Chondrocyte (in vitro differentiated cells): ENCODE results near the gene IL21R. TPM values are rescaled to one million over a fixed set of nuclear protein-coding genes. Genes with fewer than 3 reads are reported as not detected.

Source experiments
- DNase-seq: peaks from one replicate; pipeline ENCODE4 v3.0.0; 2021; ENCODE audit warnings: mixed read lengths, low spot score
- H3K27ac Mint-ChIP-seq: one replicate; pipeline ENCODE4 v1.8.0; 2021; ENCODE audit warnings: mild to moderate bottlenecking, moderate library complexity, mixed read lengths; ENCODE audit not compliant: unreplicated experiment
- H3K27me3 Mint-ChIP-seq: 2 replicates; pipeline ENCODE4 v1.8.0; 2021; ENCODE audit warnings: low read depth, mixed read lengths
- H3K36me3 Mint-ChIP-seq: 2 replicates; pipeline ENCODE4 v1.8.0; 2021; ENCODE audit warnings: low read depth, mixed read lengths
- H3K4me1 Mint-ChIP-seq: 2 replicates; pipeline ENCODE4 v1.8.0; 2021; ENCODE audit warnings: low read depth, mild to moderate bottlenecking, mixed read lengths
- H3K4me3 Mint-ChIP-seq: one replicate; pipeline ENCODE4 v1.8.0; 2021; ENCODE audit warnings: mild to moderate bottlenecking, moderate library complexity, mixed read lengths; ENCODE audit not compliant: unreplicated experiment
- H3K9me3 Mint-ChIP-seq: 2 replicates; pipeline ENCODE4 v1.8.0; 2021; ENCODE audit warnings: low read depth, mixed read lengths
- total RNA-seq: library from RNA; stranded (reverse); gene quantifications from 3 replicates; pipeline ENCODE4 v1.2.1, GENCODE V29; 2021
- TF ChIP-seq, protein P1 (sequence below): fragments of 200-600 bp; sonication (generic); IDR thresholded peaks from 2 replicates; pipeline ENCODE4 v1.5.0; 2021; ENCODE audit warnings: antibody characterized with exemption, mild to moderate bottlenecking, moderate library complexity

IL21R gene
- total RNA-seq, 1 donor from 2014 or later, result 2.2 TPM

DNA sequence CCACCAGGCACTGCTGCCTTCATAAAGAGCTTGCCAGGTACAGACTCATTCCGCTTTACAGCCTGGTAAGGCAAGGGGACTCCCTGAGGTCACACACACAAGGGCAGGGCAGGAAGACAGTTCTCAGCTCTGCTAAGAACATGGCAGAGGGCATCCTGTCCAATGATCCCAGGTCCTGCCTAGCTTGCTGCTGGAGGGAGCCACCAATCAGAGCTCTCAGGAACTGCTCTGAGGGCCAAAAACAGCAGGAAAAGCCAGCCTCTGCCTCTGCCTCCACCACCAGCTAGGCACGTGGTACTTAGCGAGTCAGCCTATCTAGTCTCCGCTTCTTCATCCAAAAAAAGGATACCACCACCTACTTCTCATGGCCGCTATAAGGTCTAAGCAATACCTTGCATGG, 81.7 kb downstream of the IL21R start:
- Mint-ChIP-seq H3K27ac (no peak overlapping the region), H3K27me3 (no peaks in the 10 kb centered on the region), H3K4me1 (no peaks in the 10 kb centered on the region), H3K9me3 (no peaks in the 10 kb centered on the region), H3K4me3 (no peak overlapping the region), H3K36me3 (peaks cover 55% of the 10 kb centered on the region)
- peak; percentile 20 for DNase-seq
- TF ChIP-seq, protein P1, sequence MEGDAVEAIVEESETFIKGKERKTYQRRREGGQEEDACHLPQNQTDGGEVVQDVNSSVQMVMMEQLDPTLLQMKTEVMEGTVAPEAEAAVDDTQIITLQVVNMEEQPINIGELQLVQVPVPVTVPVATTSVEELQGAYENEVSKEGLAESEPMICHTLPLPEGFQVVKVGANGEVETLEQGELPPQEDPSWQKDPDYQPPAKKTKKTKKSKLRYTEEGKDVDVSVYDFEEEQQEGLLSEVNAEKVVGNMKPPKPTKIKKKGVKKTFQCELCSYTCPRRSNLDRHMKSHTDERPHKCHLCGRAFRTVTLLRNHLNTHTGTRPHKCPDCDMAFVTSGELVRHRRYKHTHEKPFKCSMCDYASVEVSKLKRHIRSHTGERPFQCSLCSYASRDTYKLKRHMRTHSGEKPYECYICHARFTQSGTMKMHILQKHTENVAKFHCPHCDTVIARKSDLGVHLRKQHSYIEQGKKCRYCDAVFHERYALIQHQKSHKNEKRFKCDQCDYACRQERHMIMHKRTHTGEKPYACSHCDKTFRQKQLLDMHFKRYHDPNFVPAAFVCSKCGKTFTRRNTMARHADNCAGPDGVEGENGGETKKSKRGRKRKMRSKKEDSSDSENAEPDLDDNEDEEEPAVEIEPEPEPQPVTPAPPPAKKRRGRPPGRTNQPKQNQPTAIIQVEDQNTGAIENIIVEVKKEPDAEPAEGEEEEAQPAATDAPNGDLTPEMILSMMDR, result no peak

DNA sequence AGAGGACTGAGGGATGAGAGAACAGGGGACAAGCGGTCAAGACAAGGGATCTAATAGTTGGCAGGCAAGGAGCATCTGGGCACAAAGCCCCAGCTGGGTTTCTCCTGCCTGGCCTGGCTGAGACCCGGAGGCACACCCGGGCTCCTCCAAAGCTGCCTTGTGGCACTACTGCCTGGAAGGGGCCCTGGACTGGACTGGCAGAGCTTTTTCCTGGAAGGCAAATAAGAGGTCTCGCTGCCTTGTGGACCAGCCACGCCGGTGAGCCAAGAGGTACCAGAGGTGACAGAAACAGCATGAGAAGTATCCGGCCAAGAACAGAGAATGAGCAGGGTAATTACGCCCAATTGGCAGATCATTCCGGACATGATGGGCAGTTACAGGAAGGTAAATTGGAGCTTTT, 83.2 kb downstream of the IL21R start:
- Mint-ChIP-seq H3K4me3 (no peak overlapping the region), H3K36me3 (peaks cover 60% of the 10 kb centered on the region), H3K4me1 (no peaks in the 10 kb centered on the region), H3K27ac (no peak overlapping the region), H3K27me3 (no peaks in the 10 kb centered on the region), H3K9me3 (no peaks in the 10 kb centered on the region)
- TF ChIP-seq, protein P1, result no peak
- DNase-seq, result peak; percentile 75

DNA sequence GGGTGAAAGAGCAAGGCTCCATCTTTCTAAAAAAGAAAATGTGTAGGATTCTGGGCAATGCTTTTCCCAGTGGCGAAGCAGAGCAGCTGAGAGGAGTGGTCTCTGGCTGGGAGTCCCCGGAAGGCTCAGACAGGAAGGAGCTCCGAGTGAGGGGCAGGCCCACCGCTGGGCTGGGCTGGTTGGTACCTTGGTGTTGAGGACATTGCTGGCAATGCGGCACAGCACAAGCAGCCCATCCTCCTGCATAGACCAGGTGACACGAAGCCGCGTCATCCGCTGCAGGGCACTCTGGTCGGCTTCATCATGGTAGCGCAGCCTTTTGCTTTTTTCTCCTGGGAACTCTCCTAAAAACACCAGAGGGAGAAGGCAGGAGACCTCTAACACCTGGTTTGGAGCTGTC, 83.8 kb downstream of the IL21R start:
- Mint-ChIP-seq H3K36me3 (peaks cover 55% of the 10 kb centered on the region), H3K27me3 (no peaks in the 10 kb centered on the region), H3K4me3 (no peak overlapping the region), H3K9me3 (no peaks in the 10 kb centered on the region), H3K27ac (no peak overlapping the region), H3K4me1 (no peaks in the 10 kb centered on the region)
- TF ChIP-seq, protein P1, result no peak
- DNase-seq, result peak; percentile 82

DNA sequence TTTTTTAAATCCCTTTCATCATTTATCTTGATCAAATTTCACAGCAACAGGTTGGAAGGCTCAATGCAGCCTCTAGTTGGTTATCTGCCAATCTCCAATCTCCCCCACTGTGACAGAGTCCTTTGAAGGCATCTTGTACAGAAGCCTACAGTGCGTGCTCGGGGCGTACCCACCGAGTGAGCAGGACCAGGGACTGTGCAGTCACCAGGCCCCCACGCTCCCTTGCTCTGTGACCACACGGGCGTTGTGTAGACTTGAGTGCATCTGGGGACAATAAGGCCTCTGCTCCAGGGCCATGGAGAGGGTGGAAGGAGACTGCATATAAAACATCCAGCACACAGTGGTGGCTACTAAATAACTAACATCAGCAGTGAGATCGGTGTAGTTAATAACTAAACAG, 84.4 kb downstream of the IL21R start:
- no peaks in the 10 kb centered on the region for H3K9me3 Mint-ChIP-seq
- H3K27me3 Mint-ChIP-seq, result no peaks in the 10 kb centered on the region
- peaks cover 55% of the 10 kb centered on the region for H3K36me3 Mint-ChIP-seq
- H3K4me3 Mint-ChIP-seq, result no peak overlapping the region
- peak; percentile 62 for DNase-seq
- TF ChIP-seq, protein P1, result no peak
- no peaks in the 10 kb centered on the region for H3K4me1 Mint-ChIP-seq
- no peak overlapping the region for H3K27ac Mint-ChIP-seq

DNA sequence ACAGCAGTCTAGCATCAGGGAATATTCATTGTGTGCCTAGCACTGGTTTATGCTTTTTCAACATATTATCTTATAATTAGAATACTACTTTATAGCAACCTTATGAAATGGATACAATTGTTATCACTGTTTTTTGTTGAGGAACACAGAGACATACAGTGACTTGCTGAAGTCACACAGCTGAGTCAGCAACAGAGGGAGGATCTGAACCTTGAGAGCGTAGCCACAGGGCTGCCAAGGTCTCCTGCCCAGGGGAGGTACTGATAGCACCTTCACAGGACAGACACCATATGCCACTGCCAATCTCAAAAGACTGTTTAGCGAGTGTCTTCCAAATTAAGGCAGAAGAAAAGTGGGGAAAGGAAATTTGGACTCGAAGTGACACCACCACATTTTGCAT, 84.8 kb downstream of the IL21R start:
- Mint-ChIP-seq H3K27ac (no peak overlapping the region), H3K36me3 (peaks cover 55% of the 10 kb centered on the region), H3K4me3 (no peak overlapping the region), H3K27me3 (no peaks in the 10 kb centered on the region), H3K9me3 (no peaks in the 10 kb centered on the region), H3K4me1 (no peaks in the 10 kb centered on the region)
- no peak for DNase-seq
- TF ChIP-seq, protein P1, result no peak
